CD4-positive, alpha-beta T cell (primary cell): ENCODE measurements around the gene ABCA6. TPM values are rescaled to one million over a fixed set of nuclear protein-coding genes. Genes with fewer than 3 reads are reported as not detected.

Source experiments
- ATAC-seq: fragments of 200-7000 bp; cut with Tn5 transposase; one replicate; pipeline ENCODE4 v1.10.0; 2022; ENCODE audit warnings: mild to moderate bottlenecking; ENCODE audit not compliant: poor library complexity
- CTCF ChIA-PET: fragments of 350-600 bp; sonication (Branson Sonifier 250); formaldehyde crosslinking; loops from one replicate; lab custom pipeline; 2021; ENCODE audit warnings: antibody characterized with exemption, inconsistent platforms; lab: Charles Lee
- POLR2A ChIA-PET: fragments of 350-600 bp; sonication (Branson Sonifier 250); formaldehyde crosslinking; loops from one replicate; lab custom pipeline; 2021; ENCODE audit warnings: antibody characterized with exemption, inconsistent platforms; lab: Charles Lee
- DNase-seq, 14 experiments: peaks; one replicate each; pipeline ENCODE4 v3.0.0-alpha.2; 2013 to 2020; ENCODE audit warnings: mixed read lengths in 2 of 14
- H3K27ac ChIP-seq, 2 donors: one replicate each; pipeline versions ENCODE4 v1.5.1 to v1.7.0; 2013; ENCODE audit warnings: low read length in 2 of 2, low read depth in 1 of 2, mild to moderate bottlenecking in 1 of 2
- H3K27me3 ChIP-seq, 2 experiments: 1 replicate in 1 of 2; 2 replicates in 1 of 2; pipeline versions ENCODE4 v1.6.1 to v1.7.0; 2013; ENCODE audit warnings: low read length in 2 of 2, control low read depth in 1 of 2, mild to moderate bottlenecking in 1 of 2, moderate library complexity in 1 of 2; ENCODE audit not compliant: insufficient read depth in 2 of 2, control insufficient read depth in 1 of 2
- H3K36me3 ChIP-seq: one replicate; pipeline ENCODE4 v1.6.1; 2013; ENCODE audit warnings: low read length, control low read depth; ENCODE audit not compliant: insufficient read depth
- H3K4me1 ChIP-seq: one replicate; pipeline ENCODE4 v1.6.1; 2013; ENCODE audit warnings: low read length, control low read depth; ENCODE audit not compliant: insufficient read depth
- H3K4me3 ChIP-seq: one replicate; pipeline ENCODE4 v1.5.1; 2013; ENCODE audit warnings: mild to moderate bottlenecking, low read length, moderate library complexity
- H3K9me3 ChIP-seq, 2 experiments: 1 replicate in 1 of 2; 2 replicates in 1 of 2; pipeline versions ENCODE4 v1.6.1 to v1.7.0; 2013; ENCODE audit warnings: low read length in 2 of 2, mild to moderate bottlenecking in 2 of 2, control low read depth in 1 of 2, moderate library complexity in 1 of 2; ENCODE audit not compliant: control insufficient read depth in 1 of 2, insufficient read depth in 1 of 2
- H3K27ac Mint-ChIP-seq: one replicate; pipeline ENCODE4 v1.8.0; 2020; ENCODE audit warnings: mixed read lengths
- H3K27me3 Mint-ChIP-seq: one replicate; pipeline ENCODE4 v1.8.0; 2021; ENCODE audit warnings: mixed read lengths
- H3K36me3 Mint-ChIP-seq: one replicate; pipeline ENCODE4 v1.8.0; 2021; ENCODE audit warnings: low read depth, mixed read lengths
- H3K4me1 Mint-ChIP-seq: one replicate; pipeline ENCODE4 v1.8.0; 2021; ENCODE audit warnings: low read depth, mixed read lengths
- H3K4me3 Mint-ChIP-seq: one replicate; pipeline ENCODE4 v1.8.0; 2020; ENCODE audit warnings: mild to moderate bottlenecking, mixed read lengths
- H3K9me3 Mint-ChIP-seq: one replicate; pipeline ENCODE4 v1.8.0; 2020; ENCODE audit warnings: mixed read lengths
- intact Hi-C, 2 experiments: fragments of 100-400 bp; cut with DNase I in 1 of 2; cut with micrococcal nuclease in 1 of 2; formaldehyde crosslinking; loops; one replicate each; pipeline versions ENCODE4 v1.15.1 to v1.9.0; 2023 to 2025; cut with DNase I, micrococcal nuclease
- total RNA-seq, 174 experiments: library from RNA in 2 of 174; stranded (reverse) in 2 of 174; gene quantifications; one replicate each; pipeline ENCODE4 v1.2.3 and lab custom pipeline; 2021 to 2026
- TF ChIP-seq, protein P1 (sequence below): fragments of 200-600 bp; IDR thresholded peaks from one replicate; pipeline ENCODE4 v1.8.0; 2022; ENCODE audit warnings: antibody characterized with exemption, mild to moderate bottlenecking

Gene ABCA6
- total RNA-seq, 2 experiments from 2014 or later = 0.22 to 0.25 TPM

DNA sequence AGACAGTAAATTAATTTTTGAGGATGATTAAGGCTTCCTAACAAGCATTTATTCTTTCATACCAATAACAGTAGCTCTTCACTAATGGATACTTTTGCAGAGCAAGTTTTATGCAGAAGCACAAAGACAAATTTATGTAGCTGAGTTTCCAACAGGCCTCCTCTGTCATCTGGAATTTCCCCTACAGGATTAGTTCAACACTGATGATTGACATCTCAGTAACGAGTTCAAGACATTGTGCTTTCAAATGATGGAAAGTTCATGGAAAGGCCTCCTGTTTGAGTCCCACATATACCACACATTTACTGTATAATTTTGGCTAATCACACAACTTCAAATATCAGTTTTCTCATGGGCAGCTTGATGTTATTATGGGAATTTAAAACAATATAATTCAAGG is 46.4 kb upstream of the ABCA6 start:
- no peak for DNase-seq
- no peaks in the 10 kb centered on the region for H3K36me3 ChIP-seq
- CTCF ChIA-PET = no interaction called here
- intact Hi-C loops = no loop called here
- H3K9me3 ChIP-seq = no peaks in the 10 kb centered on the region
- POLR2A ChIA-PET = no interaction called here
- no peak overlapping the region for H3K27ac Mint-ChIP-seq
- H3K27me3 ChIP-seq = no peaks in the 10 kb centered on the region
- no peak overlapping the region for H3K4me3 Mint-ChIP-seq
- no peaks in the 10 kb centered on the region for H3K27me3 Mint-ChIP-seq
- TF ChIP-seq, protein P1, sequence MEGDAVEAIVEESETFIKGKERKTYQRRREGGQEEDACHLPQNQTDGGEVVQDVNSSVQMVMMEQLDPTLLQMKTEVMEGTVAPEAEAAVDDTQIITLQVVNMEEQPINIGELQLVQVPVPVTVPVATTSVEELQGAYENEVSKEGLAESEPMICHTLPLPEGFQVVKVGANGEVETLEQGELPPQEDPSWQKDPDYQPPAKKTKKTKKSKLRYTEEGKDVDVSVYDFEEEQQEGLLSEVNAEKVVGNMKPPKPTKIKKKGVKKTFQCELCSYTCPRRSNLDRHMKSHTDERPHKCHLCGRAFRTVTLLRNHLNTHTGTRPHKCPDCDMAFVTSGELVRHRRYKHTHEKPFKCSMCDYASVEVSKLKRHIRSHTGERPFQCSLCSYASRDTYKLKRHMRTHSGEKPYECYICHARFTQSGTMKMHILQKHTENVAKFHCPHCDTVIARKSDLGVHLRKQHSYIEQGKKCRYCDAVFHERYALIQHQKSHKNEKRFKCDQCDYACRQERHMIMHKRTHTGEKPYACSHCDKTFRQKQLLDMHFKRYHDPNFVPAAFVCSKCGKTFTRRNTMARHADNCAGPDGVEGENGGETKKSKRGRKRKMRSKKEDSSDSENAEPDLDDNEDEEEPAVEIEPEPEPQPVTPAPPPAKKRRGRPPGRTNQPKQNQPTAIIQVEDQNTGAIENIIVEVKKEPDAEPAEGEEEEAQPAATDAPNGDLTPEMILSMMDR = no peak
- no peaks in the 10 kb centered on the region for H3K4me1 Mint-ChIP-seq
- no peaks in the 10 kb centered on the region for H3K9me3 Mint-ChIP-seq
- no peak overlapping the region for H3K27ac ChIP-seq
- no peaks in the 10 kb centered on the region for H3K4me1 ChIP-seq
- ATAC-seq = no peak
- no peaks in the 10 kb centered on the region for H3K36me3 Mint-ChIP-seq
- no peak overlapping the region for H3K4me3 ChIP-seq

DNA sequence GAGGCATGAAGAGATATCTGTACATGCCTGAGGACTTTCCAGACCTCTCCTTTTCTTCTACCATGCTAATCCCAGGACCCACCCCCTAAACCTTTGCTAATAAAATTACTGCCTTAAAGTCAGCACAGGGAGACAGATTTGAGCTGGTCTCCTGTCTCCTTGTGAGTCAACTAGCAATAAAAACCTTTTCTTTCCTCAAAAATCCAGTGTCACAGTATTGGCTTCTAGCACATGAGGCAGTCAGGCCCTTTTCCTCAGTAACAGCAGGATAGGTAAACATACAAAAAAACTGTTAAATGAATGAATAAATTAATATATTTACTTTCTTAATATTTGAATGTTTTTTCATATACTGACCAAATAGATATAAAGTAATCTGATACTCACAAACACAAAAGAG is 45.6 kb upstream of the ABCA6 start:
- Mint-ChIP-seq H3K4me3 (no peak overlapping the region), H3K4me1 (no peaks in the 10 kb centered on the region), H3K27me3 (no peaks in the 10 kb centered on the region), H3K27ac (no peak overlapping the region), H3K9me3 (no peaks in the 10 kb centered on the region), H3K36me3 (no peaks in the 10 kb centered on the region)
- no peaks in the 10 kb centered on the region for H3K4me1 ChIP-seq
- ChIA-PET POLR2A (no interaction called here), CTCF (interaction anchor here (0.7 kb wide), 1 partner anchor 10 kb away, joined by 3 read pairs; no protein-coding TSS in a partner anchor)
- H3K9me3 ChIP-seq = no peaks in the 10 kb centered on the region
- no peak for ATAC-seq
- intact Hi-C loops = no loop called here
- no peaks in the 10 kb centered on the region for H3K27me3 ChIP-seq
- H3K36me3 ChIP-seq = no peaks in the 10 kb centered on the region
- TF ChIP-seq, protein P1 = no peak
- no peak for DNase-seq
- no peak overlapping the region for H3K4me3 ChIP-seq
- no peak overlapping the region for H3K27ac ChIP-seq

DNA sequence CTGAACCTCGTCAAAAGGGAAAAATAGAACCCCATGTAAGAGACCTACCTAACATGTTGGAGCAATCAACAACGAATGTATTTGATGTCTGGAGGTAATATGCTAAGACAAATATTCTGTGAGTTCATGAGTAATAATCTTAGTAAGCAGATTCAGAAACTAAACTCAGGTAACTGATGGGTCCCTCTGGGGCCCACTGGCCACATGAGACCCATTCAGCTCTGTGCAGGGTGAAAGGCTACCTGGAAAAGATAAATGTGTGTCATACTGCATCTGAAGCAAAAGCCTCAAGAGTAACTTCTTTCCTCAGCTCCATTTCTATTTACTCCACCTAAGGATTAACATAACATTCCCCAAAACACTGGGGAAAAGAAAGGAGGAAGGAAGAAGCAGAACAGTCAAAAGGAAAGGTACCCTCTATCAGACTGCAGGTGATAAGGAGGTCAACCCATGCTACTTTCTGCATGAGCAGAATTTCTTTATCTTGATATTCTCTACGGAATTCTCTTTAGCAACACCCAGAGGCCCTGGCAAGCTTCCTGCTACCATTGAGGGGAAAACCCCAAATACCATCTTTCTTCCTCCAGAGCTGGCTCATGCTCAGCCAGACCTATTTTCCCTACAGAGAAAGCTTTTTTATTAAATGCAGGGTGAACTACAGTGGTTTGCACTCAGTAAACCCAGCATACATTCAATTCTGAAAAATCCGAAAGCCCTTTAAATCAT is 37.7 kb upstream of the ABCA6 start:
- TF ChIP-seq, protein P1 = no peak
- DNase-seq (no peak), ATAC-seq (no peak)
- CTCF ChIA-PET = no interaction called here
- no peaks in the 10 kb centered on the region for H3K27me3 Mint-ChIP-seq
- no peaks in the 10 kb centered on the region for H3K27me3 ChIP-seq
- H3K4me1 Mint-ChIP-seq = no peaks in the 10 kb centered on the region
- H3K9me3 Mint-ChIP-seq = no peaks in the 10 kb centered on the region
- POLR2A ChIA-PET = no interaction called here
- H3K36me3 Mint-ChIP-seq = no peaks in the 10 kb centered on the region
- no peak overlapping the region for H3K27ac Mint-ChIP-seq
- no peak overlapping the region for H3K4me3 ChIP-seq
- no peak overlapping the region for H3K4me3 Mint-ChIP-seq
- no peaks in the 10 kb centered on the region for H3K36me3 ChIP-seq
- intact Hi-C loops = no loop called here
- no peaks in the 10 kb centered on the region for H3K9me3 ChIP-seq
- no peak overlapping the region for H3K27ac ChIP-seq
- H3K4me1 ChIP-seq = no peaks in the 10 kb centered on the region
